GM19455 (cell line): Measurements from ENCODE around the gene CHI3L2.

Experiments
- ATAC-seq: cut with Tn5 transposase; IDR thresholded peaks from one replicate; pipeline ENCODE4 v1.9.1; 2021; ENCODE audit not compliant: unreplicated experiment

The CHI3L2 gene

GRCh38 chr1:111290104-111290503 lies 62.6 kb downstream of the CHI3L2 start:
- ATAC-seq, result no peak

- ATAC-seq, result no peak
Observed at GRCh38 chr1:111290630-111291029, 63.1 kb downstream of the CHI3L2 start, which contains the start of gene CHIA. Gene CHIA (plus strand): TSS chr1:111290851. CDS start chr1:111310468, 19,617 bp downstream.
